Measurements from ENCODE around the gene TERT. TPM values are rescaled to one million over a fixed set of nuclear protein-coding genes. Genes with fewer than 3 reads are reported as not detected.
"Not testable (repeated sequence)": the region's sequence is repeated elsewhere in the genome, so short reads cannot be mapped to it uniquely, and the experiment has no call there.

The TERT gene
- total and polyA plus RNA-seq, 4 experiments from 2014 or later = 0.12 to 0.13 TPM; not detected in 2

DNA sequence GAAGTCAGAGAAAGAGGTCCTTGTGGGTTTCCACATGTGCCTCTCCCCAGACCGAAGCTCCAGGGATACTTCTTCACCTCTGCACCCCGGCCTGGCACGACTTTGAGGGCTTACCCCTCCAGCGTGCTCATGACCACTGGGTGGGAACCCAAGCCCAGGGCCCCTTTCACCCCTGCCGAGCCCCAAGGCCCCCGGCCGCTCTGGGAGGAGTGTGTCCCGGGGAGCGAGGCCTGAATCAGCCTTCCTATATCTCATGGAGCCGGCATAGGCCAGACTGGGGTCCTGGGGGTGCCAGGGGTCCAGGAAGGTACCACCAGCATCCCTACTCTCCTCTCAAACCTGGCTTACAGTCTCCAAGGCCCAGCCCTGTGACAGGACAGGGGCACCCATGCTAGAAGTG, 17.1 kb downstream of the TERT start:
- Mint-ChIP-seq H3K9me3 (no peaks in the 10 kb centered on the region), H3K27me3 (no peaks in the 10 kb centered on the region), H3K36me3 (no peaks in the 10 kb centered on the region), H3K4me3 (no peak overlapping the region), H3K4me1 (no peaks in the 10 kb centered on the region), H3K27ac (no peak overlapping the region)
- ChIA-PET CTCF (ENCODE audit: partially characterized antibody) (no interaction called here), POLR2A (ENCODE audit: partially characterized antibody) (no interaction called here)
- H3K9me3 ChIP-seq (ENCODE audit: control insufficient read depth in 1 of 2, low read length in 2 of 2) = no peaks in the 10 kb centered on the region
- no peaks in the 10 kb centered on the region for H3K4me1 ChIP-seq (ENCODE audit: insufficient read depth, low read length)
- no peak overlapping the region for H3K27ac ChIP-seq (ENCODE audit: low read depth, low read length)
- H3K4me3 ChIP-seq (ENCODE audit: low read length in 2 of 2) = no peak overlapping the region
- no peaks in the 10 kb centered on the region for H3K36me3 ChIP-seq (ENCODE audit: insufficient read depth, low read length)
- intact Hi-C loops (cut with micrococcal nuclease) = no loop called here
- no peaks in the 10 kb centered on the region for H3K27me3 ChIP-seq (ENCODE audit: insufficient read depth, low read length)
- no peak for DNase-seq

DNA sequence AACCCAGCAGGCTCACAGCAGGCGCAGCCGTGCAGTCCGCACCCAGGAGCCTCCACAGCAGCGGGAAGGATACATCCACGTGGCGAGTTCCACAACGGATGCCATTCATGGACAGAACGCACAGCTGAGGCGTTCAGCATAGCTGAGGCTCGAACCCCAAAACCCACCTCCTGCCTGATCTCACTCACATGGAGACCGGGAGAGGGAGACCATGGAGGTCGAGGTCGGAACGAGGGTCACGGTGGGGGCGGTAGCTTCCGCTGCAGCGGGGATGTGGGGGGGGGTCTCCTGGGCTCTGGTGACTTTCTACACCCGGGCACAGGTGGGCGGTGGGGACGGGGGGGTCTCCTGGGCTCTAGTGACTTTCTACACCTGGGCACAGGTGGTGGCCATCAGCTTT, 17.5 kb downstream of the TERT start:
- no peaks in the 10 kb centered on the region for H3K9me3 Mint-ChIP-seq
- no peak overlapping the region for H3K27ac ChIP-seq (ENCODE audit: low read depth, low read length)
- no peak overlapping the region for H3K4me3 Mint-ChIP-seq
- ChIA-PET POLR2A (ENCODE audit: partially characterized antibody) (no interaction called here), CTCF (ENCODE audit: partially characterized antibody) (no interaction called here)
- no peaks in the 10 kb centered on the region for H3K36me3 ChIP-seq (ENCODE audit: insufficient read depth, low read length)
- no peaks in the 10 kb centered on the region for H3K27me3 Mint-ChIP-seq
- H3K27me3 ChIP-seq (ENCODE audit: insufficient read depth, low read length) = no peaks in the 10 kb centered on the region
- no peak overlapping the region for H3K27ac Mint-ChIP-seq
- H3K4me3 ChIP-seq (ENCODE audit: low read length in 2 of 2) = no peak overlapping the region
- no peak for DNase-seq
- H3K4me1 Mint-ChIP-seq = no peaks in the 10 kb centered on the region
- intact Hi-C loops (cut with micrococcal nuclease) = no loop called here
- no peaks in the 10 kb centered on the region for H3K9me3 ChIP-seq (ENCODE audit: control insufficient read depth in 1 of 2, low read length in 2 of 2)
- no peaks in the 10 kb centered on the region for H3K36me3 Mint-ChIP-seq
- no peaks in the 10 kb centered on the region for H3K4me1 ChIP-seq (ENCODE audit: insufficient read depth, low read length)

DNA sequence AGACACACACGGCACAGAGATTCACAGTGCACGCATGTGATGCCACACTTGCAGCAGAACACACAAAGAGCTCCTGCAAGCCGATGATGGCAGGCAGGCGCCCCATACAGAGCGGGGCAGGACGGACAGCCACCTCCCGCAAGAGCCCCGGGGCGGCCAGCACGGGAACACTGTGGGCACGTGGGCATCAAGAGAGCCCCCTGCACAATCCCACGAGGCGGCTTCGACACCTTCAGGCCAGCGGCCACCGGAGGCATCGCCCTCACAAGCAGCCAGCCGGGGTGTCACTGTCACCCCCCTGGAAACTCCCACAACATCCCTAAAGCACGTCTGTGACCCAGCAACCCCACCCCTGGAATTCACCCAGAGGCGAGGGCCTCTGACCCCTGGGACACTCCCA, 17.9 kb downstream of the TERT start:
- Histone ChIP-seq H3K4me1 (ENCODE audit: insufficient read depth, low read length) (no peaks in the 10 kb centered on the region), H3K27me3 (ENCODE audit: insufficient read depth, low read length) (no peaks in the 10 kb centered on the region), H3K9me3 (ENCODE audit: control insufficient read depth in 1 of 2, low read length in 2 of 2) (no peaks in the 10 kb centered on the region), H3K4me3 (ENCODE audit: low read length in 2 of 2) (no peak overlapping the region), H3K27ac (ENCODE audit: low read depth, low read length) (no peak overlapping the region), H3K36me3 (ENCODE audit: insufficient read depth, low read length) (no peaks in the 10 kb centered on the region)
- intact Hi-C loops (cut with micrococcal nuclease) = no loop called here
- Mint-ChIP-seq H3K4me1 (no peaks in the 10 kb centered on the region), H3K36me3 (no peaks in the 10 kb centered on the region), H3K9me3 (no peaks in the 10 kb centered on the region), H3K27ac (no peak overlapping the region), H3K27me3 (no peaks in the 10 kb centered on the region), H3K4me3 (no peak overlapping the region)
- CTCF ChIA-PET (ENCODE audit: partially characterized antibody) = no interaction called here
- POLR2A ChIA-PET (ENCODE audit: partially characterized antibody) = no interaction called here
- DNase-seq = no peak

DNA sequence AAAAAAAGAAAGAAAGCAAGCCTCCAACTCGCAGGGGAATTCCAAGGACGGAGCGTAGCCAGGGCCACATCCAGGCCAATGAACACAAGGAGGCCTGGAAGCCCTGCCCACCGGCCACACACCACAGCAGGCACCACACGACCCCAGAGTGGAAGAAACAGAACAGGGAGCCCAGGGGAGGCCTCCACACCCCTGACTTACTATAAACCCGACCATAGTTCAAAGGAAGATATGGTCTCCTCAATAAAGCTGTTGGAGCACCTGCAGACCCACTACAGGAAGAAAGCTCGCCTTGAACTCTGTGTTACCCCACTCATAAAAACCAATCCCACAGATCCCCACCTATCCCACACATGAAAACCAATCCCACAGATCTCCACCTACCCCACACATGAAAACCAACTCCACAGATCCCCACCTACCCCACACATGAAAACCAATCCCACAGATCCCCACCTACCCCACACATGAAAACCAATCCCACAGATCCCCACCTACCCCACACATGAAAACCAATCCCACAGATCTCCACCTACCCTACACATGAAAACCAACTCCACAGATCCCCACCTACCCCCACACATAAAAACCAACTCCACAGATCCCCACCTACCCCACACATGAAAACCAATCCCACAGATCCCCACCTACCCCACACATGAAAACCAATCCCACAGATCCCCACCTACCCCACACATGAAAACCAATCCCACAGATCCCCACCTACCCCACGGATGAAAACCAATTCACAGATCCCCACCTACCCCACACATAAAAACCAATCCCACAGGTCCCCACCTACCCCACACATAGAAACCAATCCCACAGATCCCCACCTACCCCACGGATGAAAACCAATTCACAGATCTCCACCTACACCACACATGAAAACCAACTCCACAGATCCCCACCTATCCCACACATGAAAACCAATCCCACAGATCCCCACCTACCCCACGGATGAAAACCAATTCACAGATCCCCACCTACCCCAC, 19.2 kb downstream of the TERT start:
- H3K4me3 ChIP-seq (ENCODE audit: low read length in 2 of 2); H3K27me3 ChIP-seq (ENCODE audit: insufficient read depth, low read length); H3K4me1 ChIP-seq (ENCODE audit: insufficient read depth, low read length); H3K4me1 Mint-ChIP-seq; CTCF ChIA-PET (ENCODE audit: partially characterized antibody); H3K27ac Mint-ChIP-seq; intact Hi-C loops (cut with micrococcal nuclease); H3K27me3 Mint-ChIP-seq; H3K36me3 Mint-ChIP-seq; POLR2A ChIA-PET (ENCODE audit: partially characterized antibody); H3K36me3 ChIP-seq (ENCODE audit: insufficient read depth, low read length); H3K9me3 Mint-ChIP-seq; H3K9me3 ChIP-seq (ENCODE audit: control insufficient read depth in 1 of 2, low read length in 2 of 2); H3K27ac ChIP-seq (ENCODE audit: low read depth, low read length); H3K4me3 Mint-ChIP-seq; DNase-seq: not testable (repeated sequence)

DNA sequence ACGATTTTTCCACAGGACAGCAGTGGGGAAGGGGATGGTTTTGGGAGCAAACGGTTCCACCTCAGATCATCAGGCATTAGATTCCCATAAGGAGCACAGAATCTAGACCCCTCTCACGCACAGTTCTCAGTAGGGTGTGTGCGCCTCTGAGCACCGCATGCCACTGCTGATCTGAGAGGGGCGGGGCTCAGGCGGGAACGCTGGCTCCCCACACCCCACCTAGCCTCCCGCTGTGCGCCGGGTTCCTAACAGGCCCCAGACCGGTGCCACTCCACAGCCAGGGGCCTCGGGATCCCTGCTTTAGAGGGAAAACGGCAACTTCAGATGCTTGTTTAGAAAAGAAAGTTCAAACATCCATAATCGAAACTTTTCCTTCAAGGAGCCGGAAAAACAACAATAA, 20.4 kb downstream of the TERT start:
- H3K36me3 ChIP-seq (ENCODE audit: insufficient read depth, low read length) = no peaks in the 10 kb centered on the region
- intact Hi-C loops (cut with micrococcal nuclease) = no loop called here
- POLR2A ChIA-PET (ENCODE audit: partially characterized antibody) = no interaction called here
- H3K4me1 ChIP-seq (ENCODE audit: insufficient read depth, low read length) = no peaks in the 10 kb centered on the region
- no peak overlapping the region for H3K4me3 ChIP-seq (ENCODE audit: low read length in 2 of 2)
- Mint-ChIP-seq H3K27ac (peak overlapping the region in 2 of 7 donors; percentile 24 to 84), H3K36me3 (no peaks in the 10 kb centered on the region), H3K9me3 (no peaks in the 10 kb centered on the region), H3K4me3 (no peak overlapping the region), H3K27me3 (no peaks in the 10 kb centered on the region), H3K4me1 (peaks cover 0 to 4% (median 0%) of the 10 kb centered on the region in 4 donors)
- no peak for DNase-seq
- no peaks in the 10 kb centered on the region for H3K27me3 ChIP-seq (ENCODE audit: insufficient read depth, low read length)
- CTCF ChIA-PET (ENCODE audit: partially characterized antibody) = no interaction called here
- no peaks in the 10 kb centered on the region for H3K9me3 ChIP-seq (ENCODE audit: control insufficient read depth in 1 of 2, low read length in 2 of 2)
- no peak overlapping the region for H3K27ac ChIP-seq (ENCODE audit: low read depth, low read length)

DNA sequence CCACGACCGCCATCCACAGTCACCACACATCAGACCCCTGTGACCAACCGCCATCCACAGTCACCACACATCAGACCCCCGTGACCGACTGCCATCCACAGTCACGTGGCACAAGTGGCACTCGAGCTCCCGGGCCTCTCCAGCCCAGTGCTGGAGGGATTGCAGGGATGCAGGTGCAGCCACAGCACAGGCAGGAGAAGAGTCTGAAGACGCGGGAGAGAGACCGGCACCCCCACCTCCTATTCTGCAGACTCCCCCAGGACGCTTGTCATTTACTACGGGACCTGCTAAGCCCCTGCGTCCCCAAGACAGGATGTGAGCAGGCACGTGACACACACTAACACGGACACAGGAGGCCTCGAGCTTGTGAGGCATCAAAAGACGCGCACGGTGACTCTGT, 21.1 kb downstream of the TERT start:
- Histone ChIP-seq H3K9me3 (ENCODE audit: control insufficient read depth in 1 of 2, low read length in 2 of 2) (no peaks in the 10 kb centered on the region), H3K36me3 (ENCODE audit: insufficient read depth, low read length) (no peaks in the 10 kb centered on the region), H3K4me1 (ENCODE audit: insufficient read depth, low read length) (peaks cover 4% of the 10 kb centered on the region), H3K27me3 (ENCODE audit: insufficient read depth, low read length) (no peaks in the 10 kb centered on the region), H3K4me3 (ENCODE audit: low read length in 2 of 2) (no peak overlapping the region), H3K27ac (ENCODE audit: low read depth, low read length) (no peak overlapping the region)
- Mint-ChIP-seq H3K9me3 (no peaks in the 10 kb centered on the region), H3K36me3 (no peaks in the 10 kb centered on the region), H3K4me3 (no peak overlapping the region), H3K27me3 (no peaks in the 10 kb centered on the region), H3K4me1 (peaks cover 4 to 11% (median 4%) of the 10 kb centered on the region in 4 donors), H3K27ac (no peak overlapping the region)
- intact Hi-C loops (cut with micrococcal nuclease) = no loop called here
- DNase-seq = no peak
- ChIA-PET CTCF (ENCODE audit: partially characterized antibody) (no interaction called here), POLR2A (ENCODE audit: partially characterized antibody) (no interaction called here)

DNA sequence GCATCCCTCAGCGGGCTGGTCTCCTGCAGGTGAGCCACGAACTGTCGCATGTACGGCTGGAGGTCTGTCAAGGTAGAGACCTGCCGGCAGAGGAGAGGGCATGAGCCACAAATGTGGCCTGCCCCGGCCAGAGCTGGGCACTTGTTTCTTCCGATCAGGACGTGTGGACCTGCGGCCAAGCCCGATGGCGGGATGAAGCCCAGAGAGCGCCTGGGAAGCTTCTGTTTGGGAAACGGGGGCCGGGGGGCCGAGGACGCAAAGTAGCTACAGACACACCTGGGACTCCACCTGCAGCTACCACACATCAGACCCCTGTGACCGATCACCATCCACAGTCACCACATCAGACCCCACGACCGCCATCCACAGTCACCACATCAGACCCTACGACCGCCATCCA, 22.7 kb downstream of the TERT start:
- no peak for DNase-seq
- H3K27me3 ChIP-seq (ENCODE audit: insufficient read depth, low read length) = no peaks in the 10 kb centered on the region
- ChIA-PET CTCF (ENCODE audit: partially characterized antibody) (no interaction called here), POLR2A (ENCODE audit: partially characterized antibody) (no interaction called here)
- Mint-ChIP-seq H3K36me3 (no peaks in the 10 kb centered on the region), H3K4me1 (peaks cover 7 to 19% (median 10%) of the 10 kb centered on the region in 4 donors), H3K9me3 (no peaks in the 10 kb centered on the region), H3K4me3 (no peak overlapping the region), H3K27ac (no peak overlapping the region), H3K27me3 (no peaks in the 10 kb centered on the region)
- H3K4me1 ChIP-seq (ENCODE audit: insufficient read depth, low read length) = peaks cover 12% of the 10 kb centered on the region
- no peaks in the 10 kb centered on the region for H3K9me3 ChIP-seq (ENCODE audit: control insufficient read depth in 1 of 2, low read length in 2 of 2)
- H3K27ac ChIP-seq (ENCODE audit: low read depth, low read length) = no peak overlapping the region
- intact Hi-C loops (cut with micrococcal nuclease) = no loop called here
- H3K4me3 ChIP-seq (ENCODE audit: low read length in 2 of 2) = no peak overlapping the region
- no peaks in the 10 kb centered on the region for H3K36me3 ChIP-seq (ENCODE audit: insufficient read depth, low read length)
